Activated CD4-positive, alpha-beta T cell treated with anti-CD3 and anti-CD28 coated beads, Interleukin-2, amount 50 U/mL, for 16 hours (primary cell): ENCODE data around the gene CTIF.

Experiments
- DNase-seq: peaks from one replicate; pipeline ENCODE4 v3.0.0-alpha.2; 2020

The CTIF gene

DNA sequence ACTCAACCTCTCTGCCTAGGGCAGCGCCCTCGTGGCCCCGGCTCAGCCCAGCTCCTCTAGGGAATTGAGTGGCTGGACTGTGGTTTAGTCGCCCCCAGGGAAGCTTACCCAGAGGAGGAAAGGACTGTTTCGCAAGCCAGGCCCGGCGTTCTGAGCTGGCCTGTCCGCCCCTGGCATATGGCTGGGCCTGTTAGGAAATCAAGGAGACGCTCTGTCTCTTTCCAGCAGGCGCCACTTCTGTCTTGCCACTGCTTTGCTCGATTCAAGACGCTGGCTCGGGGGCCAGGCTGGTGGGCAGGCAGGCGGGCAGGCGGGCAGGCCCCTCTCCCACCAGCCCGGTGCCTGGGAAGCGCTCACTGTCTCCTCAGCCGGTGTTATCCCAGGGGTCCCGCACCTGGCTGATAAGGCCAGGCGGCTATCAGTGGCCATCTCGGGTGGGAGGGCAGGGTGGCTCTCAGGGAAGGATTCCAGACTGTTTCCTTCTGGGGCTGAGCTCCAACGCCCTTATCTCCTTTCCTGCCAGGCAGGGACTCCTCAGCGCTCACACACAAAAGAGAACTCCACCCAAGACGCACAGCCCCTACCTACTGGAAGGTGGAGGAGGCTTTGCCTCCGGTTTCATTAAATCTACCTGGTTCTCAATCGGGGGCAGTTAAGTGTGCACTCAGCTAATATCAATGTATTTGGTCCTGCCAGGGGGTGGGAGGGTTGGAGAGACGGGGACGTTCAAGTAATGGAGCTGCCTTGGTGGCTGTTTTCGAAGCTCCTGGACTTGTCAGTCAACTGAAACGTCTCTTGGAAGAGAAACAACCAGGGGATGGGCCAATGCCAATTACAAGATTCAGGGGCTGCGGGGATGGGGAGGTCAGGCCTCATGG, 302.8 kb downstream of the CTIF start:
- DNase-seq, result no peak

DNA sequence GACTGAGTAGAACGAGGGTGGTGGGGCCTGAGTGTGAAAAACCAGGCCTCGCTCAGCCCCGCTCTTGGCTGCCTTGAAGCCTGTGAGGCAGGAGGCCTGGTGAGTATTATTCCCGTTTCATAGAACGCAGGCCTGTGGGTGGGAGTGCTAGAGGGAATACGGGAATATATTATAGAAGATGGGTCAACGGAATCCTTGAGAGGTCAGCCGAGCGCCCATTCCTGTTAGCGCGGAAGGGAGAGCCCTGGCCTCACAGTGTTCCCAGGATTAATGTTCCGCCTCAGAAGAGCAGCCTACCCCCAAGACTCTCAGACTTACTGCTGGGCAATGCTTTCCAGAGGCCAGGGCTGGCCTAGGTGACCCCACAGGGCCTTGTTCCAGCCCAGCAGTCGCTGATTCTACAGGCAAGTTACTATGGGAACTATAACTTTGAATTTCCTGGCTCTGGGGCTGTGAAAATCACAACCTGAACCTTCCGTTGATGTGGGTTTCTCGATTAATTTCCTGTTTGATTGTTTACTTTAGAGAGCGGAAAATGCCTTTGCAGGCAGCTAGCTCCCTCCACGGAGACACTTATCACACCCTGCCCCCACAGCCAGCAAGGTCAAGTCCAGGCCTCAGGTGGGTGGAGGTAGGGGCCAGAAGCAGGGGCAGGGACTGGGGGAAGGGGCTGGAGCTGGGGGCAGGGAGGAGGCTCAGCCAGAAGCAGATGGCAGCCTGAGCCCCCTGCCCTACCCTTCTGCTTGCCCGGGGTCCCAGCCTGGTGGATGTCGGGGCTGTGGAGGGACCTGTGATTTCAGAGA, 303.6 kb downstream of the CTIF start:
- peak; percentile 71 for DNase-seq

DNA sequence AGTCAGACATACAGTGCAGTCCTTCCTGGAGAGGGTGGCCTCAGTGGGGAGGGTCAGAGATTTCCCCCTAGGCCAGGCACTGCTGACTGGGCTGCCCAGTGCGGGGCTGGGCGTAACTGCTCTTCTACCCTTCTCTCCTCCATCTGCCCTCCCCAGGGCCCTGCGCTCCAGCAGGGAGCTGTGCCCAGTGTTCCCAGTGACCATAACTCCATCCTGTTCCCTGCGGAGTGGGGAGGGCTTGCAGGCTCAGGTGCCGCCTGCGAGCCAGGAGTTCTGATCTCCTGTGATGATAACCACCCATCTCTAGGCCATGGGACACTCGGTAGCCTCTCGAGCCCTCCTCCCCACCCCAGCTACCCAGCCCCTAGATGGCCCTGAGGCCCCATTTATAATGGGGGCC, 304.3 kb downstream of the CTIF start:
- DNase-seq, result no peak

DNA sequence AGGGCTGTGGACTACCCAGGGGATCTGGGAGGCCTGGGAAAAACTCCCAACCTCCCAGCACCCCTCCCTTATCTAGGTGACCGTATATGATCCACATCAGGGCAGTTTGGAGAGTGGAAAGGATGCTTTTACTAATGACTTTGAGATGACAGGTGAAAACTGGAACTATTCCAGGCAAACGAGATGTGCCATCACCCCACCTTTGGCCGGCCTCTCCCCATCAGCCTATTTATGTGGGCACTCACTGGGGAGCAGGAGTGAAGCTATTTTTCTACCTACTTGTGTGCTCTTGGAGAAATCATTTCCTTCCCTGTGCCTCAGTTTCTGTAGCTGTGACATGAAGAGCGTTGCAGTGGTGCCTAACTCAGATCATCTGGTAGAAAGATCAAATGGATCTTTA, 304.8 kb downstream of the CTIF start:
- no peak for DNase-seq

DNA sequence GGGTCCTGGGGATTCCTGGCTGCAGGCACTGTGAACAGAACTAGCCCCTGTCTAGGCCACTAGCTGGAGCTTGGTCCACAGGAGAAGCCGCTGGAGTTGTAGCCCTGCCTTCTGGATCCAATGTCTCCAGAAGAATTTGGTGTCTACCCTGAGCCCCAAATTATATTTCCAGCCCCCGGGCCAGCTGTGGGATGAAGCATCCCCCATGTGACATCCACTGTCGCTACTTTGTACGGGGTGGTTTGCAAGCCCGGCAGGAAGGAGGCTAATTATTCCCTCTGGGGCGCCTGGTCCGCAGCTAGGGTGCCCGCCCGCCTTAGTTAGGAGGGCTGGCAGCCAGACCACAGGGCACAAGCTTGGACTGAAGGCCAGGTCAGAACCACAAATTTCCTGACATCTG, 305.4 kb downstream of the CTIF start:
- no peak for DNase-seq

DNA sequence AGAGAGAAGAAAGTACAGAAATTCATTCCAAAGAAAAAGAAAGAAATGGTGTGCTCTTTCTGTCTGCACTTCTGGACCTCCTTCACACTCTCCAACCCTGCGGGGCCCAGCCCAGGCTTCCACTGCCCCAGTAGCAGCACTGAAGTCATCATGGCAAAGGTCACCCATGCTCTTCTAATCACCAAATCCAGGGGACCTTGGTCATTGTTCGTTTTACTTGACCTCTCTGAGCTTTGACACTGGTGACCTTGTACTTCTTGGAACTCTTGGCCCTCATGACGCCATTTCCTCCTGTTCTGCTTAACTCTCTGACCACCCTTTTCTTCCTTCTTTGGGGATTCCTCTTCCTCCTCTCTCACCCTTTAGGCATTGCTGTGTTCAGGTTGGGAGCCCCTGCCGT, 306.3 kb downstream of the CTIF start:
- no peak for DNase-seq

DNA sequence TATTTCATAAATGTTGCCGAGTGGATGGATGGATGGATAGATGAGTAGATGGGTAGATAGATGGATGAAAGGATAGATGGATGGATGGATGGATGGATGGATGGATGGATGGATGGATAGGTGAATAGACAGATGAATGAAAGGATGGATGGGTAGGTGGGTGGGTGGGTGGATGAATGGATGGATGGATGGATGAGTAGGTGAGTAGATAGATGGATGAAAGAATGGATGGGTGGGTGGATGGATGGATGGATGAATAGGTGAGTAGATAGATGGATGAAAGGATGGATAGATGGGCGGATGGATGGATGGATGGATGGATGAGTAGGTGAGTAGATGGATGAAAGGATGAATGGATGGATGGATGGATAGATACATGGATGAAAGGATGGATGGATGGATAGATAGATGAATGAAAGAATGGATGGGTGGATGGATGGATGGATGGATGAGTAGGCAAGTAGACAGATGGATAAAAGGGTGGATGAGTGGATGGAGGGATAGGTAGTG, 307.6 kb downstream of the CTIF start:
- no peak for DNase-seq

DNA sequence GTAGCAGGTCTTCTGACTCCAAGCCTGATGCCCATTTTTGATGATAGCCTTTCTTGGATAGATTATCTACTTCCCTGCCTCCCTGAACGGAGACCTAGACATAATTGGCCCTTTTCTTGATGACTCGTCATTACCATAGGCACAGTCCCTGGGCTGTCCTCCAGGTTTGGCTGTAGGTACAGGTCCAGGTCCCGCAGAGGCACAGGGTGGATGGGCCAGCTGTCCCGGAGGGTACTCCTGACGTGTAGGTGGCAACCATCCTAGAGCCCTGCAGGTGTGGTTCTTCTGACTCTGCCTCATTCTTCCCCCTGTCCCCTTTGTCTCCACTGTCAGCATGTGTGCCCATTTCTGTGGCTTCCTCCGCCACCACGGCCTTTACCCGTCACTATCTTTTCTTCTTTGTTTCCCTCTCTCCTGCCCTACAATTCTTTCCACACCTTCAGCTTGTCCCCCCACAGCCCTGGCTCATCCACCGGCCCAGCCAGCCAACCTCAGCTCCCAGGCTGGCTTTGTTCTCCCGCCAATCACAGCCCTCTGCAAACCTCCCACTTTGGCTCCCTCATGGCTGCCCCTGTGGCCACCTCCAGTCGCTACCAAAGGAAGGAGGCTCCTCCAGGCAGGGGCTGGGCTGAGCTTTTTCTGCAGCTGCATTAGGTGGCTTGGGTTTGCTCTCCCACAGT, 309.1 kb downstream of the CTIF start:
- DNase-seq, result no peak

DNA sequence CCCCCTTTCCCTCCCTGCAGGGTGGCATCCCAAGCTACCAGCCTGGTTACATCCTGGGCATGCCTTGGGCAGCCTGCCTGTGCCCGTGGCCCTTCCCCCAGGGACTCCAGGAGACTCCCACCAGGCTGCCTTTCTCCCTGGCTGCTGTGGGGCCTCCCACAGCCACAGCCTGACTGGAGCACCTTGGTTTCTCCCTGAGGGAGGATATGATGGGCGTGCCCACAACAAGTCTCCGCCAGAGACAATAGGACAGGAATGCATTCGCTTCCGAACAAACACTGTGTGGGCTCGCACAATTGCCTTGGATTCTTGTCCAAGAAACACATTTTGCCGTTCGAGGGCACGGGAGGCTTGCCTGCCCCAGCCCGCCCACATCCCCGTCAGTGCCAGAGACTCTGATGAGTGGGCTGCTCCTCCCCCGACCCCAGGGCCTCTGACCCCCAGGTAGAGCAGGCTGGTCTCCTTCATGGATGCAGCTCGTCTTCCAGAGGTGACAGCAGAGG, 309.9 kb downstream of the CTIF start:
- DNase-seq, result no peak

DNA sequence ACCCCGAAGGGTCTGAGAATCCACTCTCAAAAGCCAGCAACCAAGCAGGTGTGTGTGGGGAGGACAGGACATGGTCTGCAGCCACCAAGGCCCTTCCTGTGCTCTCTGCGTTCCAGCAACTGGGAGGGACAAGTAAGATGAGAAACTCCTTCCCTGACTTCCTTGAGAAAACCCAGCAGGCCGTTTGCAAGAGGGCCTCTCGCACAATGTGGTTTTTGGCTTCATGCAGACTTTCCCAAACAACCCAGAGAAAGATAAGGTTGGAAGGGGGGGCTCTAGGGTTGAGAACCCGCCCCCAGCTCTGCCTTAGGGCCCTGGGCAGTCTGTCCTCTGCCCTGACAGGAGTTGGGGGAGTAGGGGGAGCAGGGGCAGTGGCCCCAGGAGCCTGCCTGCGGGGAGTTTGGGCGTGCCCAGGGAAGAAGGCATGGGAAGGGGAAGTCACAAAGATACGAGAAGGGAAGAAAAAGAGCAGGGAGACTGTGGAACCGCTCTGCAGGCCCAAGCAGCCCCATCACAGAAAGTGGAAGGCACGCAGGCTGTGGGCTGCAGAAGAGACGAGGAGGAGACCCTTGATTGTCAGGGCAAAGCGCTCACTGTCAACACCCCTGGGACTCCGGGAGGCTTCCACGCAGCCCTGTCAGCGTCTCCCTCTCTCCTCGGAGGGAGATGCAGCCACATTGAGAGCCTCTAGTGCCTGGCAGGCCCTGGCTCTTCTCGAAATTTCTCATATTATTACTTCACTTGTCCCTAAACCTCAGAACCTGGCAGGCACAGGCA, 312.2 kb downstream of the CTIF start:
- no peak for DNase-seq

DNA sequence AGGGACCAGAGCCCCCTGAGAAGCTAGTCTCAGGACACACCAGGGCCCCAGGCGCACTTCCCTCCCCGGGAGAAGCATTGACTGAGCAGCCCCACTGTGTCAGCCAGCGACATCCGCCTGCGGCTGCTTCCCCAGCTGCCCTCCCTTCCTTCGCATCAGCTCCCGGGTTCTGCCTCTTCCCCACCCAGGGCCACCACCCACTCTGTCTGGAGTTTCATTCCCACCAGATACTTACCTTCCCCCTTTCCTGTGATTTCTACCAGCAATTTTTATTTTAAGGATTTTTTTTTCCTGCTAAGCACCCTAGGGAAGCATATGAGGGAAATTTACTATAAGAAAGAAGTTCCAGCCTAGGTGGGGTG, 312.7 kb downstream of the CTIF start:
- DNase-seq, result no peak

DNA sequence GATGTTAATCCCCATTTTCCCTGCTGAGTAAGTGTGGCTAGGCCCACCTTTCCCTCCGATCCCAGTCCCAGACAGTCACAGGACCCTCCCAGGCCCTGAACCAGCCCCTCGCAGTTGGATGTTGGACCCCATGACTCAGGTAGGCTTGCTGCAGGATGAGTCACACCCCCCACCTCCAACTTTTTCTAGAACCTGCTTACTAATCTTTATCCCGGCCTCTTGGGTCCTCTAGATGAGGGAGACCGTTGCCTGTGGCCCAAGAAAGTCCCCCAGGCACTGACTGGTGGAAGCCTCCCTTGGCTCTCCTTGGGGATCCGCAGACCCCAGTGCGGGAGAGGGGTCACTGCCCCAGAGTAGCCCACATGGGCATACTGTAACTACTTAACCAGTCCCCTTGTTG, 313.5 kb downstream of the CTIF start:
- DNase-seq, result no peak

DNA sequence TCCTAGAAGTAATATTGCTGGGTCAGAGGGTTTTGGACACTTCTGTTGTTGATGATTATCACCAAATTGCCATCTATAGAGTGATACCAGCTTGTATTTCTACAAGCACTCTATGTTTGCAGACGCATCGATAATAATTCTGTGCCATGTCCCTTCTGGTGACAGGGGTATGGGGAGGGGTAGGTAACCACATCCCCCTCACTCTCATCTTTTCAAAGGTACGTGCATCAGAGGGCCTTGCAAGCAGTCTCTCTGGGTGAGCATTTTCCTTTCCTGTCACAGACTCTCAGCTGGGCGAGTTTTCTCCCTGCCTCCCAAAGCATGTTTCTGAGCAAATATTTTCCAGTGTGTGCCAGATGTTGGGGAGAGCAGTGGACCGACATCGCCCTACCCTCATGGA, 314.0 kb downstream of the CTIF start:
- DNase-seq, result no peak

DNA sequence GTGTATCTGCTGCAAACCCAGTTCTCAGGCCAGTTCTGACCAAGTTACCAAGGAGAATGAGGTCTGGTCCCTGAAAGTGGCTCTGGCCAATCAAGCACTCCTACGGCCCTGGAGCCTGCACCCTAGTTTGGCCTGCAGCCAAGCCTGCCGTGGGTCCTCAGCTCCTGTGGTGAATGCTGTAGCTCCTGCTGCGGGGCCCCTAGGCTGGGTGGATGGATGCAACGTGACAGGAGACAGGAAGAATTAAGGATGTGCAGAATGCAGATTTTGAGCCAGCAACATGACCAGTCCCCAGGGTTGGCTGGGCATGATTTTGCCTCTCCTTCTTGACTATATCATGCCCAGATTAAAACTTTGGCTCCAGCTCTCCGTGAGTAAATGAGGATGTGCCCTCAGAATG, 314.8 kb downstream of the CTIF start:
- no peak for DNase-seq

DNA sequence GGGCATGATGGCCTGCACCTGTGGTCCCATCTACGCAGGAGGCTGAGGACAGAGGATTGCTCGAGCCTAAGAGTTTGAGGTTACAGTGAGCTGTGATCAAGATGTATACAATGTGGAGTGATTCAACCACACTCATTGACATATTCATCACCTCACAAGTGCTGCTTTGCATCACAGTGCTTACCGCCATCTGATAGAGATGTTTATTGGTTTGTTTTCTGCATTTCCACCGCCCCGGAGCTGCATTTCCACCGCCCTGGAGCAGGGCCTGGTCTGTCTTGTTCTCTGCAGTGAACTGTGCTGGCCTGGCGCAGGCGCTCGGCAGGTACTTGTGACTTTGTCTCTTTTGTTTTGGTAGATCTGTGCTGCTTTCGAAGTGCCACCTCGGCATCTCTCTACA, 315.9 kb downstream of the CTIF start:
- DNase-seq, result no peak

DNA sequence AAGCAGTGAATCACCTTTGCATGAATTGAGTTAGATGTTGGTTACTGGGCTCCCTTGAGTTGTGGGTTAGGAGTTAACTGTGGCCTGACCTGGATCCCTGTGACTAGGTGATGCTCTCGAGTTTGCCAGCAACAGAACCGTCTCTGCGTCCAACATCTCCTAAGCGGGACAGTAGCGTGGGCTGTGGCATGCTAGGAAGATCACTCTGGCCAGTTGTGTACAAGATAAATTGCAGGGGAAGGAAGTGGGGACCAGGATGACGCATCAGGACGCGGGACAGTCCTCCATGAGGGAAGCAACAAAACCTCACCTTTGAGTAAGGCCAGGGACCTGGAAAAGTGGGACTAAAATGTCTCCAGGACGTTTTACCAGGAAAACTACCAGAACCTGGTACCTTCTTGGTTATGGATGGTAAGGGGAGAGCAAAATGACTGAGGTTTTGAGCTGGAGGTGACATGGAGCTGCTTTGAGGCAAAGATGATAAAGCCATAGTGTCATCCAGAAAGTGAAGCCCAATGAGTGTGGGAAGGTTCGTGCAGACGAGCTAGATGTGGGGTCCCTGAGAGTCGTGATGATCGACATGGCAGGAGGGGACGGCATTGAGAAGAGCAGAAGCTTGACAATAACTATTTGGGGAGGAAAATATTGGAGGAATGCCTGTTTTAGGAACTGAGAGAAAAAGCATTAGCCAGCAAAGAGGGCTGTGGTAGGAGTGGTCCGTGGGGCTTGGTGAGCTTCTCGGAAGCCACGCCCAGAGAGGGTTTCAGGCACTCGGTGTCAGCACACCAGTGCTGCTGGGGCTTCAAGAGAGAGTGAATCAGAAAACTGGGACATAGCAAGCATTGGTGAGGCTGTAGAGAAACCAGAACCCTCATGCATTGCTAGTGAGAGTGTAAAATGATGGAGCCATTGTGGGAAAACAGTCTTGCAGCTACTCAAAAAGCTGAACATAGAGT, 316.9 kb downstream of the CTIF start:
- DNase-seq, result no peak

DNA sequence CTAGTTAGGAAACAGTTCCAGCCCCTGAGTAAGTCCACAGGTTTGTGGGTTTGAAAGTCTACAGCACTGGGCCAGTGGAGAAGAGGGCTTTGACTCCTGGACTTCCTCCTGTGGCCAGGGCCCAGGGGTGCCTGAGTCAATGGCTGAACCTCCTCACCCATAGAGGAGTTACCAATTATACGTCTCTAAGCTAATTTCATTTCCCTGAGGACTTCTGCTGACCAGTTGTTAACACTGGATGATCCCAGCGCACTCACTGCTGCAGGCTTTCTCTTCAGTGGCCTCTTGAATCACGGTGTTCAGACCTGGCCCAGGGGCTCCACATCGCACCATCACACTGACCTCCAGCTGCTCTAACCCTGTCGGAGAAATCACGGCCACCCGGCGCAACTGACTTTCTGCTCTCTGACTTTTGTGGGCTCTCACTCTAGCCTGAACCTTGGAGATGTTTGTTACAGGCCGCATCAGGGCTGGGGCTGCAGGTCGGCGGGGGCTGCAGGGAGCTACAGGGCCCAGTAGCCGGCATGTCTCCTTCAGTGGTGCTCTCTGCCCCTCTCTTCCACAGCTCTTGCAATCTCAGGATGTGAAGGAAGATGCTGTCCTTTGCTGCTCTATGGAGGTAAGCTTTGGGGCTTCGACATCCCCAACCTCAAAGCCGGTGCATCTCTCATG, 318.3 kb downstream of the CTIF start:
- DNase-seq, result no peak

DNA sequence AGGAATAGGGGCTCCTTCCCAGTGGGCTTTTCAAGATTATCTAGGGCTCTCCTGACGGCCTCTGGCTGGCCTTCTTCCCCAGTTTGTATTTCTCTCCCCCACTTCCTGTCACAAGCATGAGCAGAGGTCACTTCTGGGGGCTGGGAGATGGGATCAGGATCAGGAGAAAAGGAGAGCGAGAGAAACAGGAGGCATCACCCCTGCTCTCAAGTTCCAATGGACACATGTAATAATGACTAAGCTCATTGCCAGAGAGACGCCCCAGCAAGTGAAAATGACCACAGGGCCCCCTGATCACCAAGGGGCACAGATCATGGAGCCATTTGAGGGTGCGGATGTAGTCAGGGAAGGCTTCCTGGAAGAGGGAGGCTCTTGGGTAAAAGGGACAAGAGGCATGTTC, 319.8 kb downstream of the CTIF start:
- DNase-seq, result no peak

DNA sequence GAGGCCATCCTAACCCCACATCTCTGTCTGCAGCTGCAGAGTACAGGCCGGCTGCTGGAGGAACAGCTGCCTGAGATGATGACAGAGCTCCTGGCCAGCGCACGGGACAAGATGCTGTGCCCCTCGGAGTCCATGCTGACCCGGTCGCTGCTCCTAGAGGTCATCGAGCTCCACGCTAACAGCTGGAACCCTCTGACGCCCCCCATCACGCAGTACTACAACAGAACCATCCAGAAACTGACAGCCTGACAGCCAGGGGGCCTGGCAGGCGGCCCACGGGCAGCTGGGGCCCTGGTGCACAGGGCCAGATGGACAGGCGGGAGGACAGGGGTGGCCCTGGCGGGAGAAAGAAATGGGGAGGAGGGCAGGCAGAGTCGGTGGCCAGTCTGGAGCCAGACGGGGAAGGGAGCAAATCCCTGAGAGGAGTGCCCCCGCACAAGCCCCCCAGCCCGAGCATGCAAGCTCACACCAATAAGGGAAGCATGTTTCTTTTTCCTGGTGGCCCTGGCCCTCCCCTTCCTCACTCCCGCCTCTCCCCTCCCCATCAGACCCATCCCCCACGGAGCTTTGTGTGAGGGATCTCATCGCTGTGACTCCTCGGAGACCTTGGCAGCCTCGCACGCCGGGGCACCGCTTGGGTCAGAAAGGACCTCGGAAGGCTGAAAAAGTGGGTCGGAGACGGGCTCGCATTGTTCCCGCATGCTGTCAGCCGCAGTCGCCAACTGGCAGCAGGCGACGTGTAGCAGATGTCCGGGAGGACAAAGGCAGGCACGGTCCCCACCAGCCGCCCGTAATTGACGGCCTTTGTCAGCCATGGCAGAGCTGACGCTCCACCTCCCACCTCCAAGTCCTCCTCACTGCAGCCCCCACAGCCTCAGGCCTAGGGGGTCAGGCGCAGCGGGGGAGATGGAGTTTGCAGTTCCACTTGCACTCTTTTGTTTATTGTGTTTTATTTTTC, 320.8 kb downstream of the CTIF start:
- no peak for DNase-seq
